Fibroblast of villous mesenchyme (primary cell): ENCODE data around the gene PYGB. TPM values are rescaled to one million over a fixed set of nuclear protein-coding genes. Genes with fewer than 3 reads are reported as not detected.
A peak's percentile ranks its signal among the peaks of the same experiment; 100 is the strongest.

ENCODE experiments used
- DNase-seq: peaks from one replicate; pipeline ENCODE4 v3.0.0-alpha.2; 2010; ENCODE audit warnings: low read depth
- H3K4me3 ChIP-seq: 2 replicates; pipeline ENCODE4 v1.5.1; 2011; ENCODE audit warnings: low read depth, mild to moderate bottlenecking, low read length
- total RNA-seq: library from RNA; depleted of rRNA; stranded (reverse); fragments of >200 nt; gene quantifications from 2 replicates; pipeline ENCODE4 v1.2.3, GENCODE V29; 2012
- TF ChIP-seq, protein P1 (sequence below): IDR thresholded peaks from 2 replicates; pipeline ENCODE4 v1.5.1; 2012; ENCODE audit warnings: low read depth, mild to moderate bottlenecking, low read length; ENCODE audit not compliant: insufficient read depth

The PYGB gene
- total RNA-seq, 1 donor: 110 TPM

GRCh38 chr20:25250508-25250907, 2.6 kb downstream of the PYGB start:
- peak; percentile 64 for DNase-seq
- peak overlapping the region; percentile 14 for H3K4me3 ChIP-seq
- TF ChIP-seq, protein P1, sequence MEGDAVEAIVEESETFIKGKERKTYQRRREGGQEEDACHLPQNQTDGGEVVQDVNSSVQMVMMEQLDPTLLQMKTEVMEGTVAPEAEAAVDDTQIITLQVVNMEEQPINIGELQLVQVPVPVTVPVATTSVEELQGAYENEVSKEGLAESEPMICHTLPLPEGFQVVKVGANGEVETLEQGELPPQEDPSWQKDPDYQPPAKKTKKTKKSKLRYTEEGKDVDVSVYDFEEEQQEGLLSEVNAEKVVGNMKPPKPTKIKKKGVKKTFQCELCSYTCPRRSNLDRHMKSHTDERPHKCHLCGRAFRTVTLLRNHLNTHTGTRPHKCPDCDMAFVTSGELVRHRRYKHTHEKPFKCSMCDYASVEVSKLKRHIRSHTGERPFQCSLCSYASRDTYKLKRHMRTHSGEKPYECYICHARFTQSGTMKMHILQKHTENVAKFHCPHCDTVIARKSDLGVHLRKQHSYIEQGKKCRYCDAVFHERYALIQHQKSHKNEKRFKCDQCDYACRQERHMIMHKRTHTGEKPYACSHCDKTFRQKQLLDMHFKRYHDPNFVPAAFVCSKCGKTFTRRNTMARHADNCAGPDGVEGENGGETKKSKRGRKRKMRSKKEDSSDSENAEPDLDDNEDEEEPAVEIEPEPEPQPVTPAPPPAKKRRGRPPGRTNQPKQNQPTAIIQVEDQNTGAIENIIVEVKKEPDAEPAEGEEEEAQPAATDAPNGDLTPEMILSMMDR: no peak

DNA sequence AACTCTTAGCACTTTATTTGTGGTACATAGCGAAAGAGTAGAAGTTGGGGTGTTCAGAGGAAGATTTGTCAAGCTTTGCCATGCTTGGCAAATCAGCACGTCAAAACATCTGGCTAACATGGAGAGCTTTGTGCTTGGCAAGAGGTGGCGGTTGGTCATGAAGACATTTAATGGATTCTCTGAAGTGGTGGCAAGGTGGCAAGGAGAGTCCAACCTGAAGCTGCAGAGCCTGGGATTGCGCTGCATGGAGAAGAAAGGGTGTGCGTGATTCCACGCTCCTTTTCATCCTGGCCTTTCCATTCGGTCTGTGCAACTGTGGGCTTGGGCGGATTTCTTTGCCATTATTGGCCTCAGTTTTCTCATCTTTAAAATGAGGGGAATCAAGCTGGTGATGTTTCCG, 3.1 kb downstream of the PYGB start:
- no peak for DNase-seq
- TF ChIP-seq, protein P1: no peak
- peak overlapping the region; percentile 9 for H3K4me3 ChIP-seq

DNA sequence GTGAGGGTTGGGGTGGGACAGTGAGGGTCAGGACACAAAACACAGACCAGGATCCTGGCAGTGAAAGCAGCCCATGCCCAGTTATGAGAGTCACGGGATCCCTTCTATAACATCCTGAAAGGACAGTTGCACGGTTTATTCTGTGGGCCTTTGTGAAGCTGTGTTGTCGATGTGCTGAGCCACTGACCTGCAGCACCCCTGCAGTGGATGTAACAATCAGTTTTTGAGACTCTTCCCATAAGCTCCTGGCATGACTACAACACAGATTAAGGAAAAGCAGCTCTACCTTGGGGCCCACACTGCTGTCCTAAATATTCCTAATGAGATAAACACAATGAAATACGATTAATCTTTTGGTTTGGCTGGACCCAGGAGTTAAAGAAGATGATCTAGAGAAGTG, 3.7 kb downstream of the PYGB start:
- DNase-seq: no peak
- TF ChIP-seq, protein P1: no peak
- no peak overlapping the region for H3K4me3 ChIP-seq

DNA sequence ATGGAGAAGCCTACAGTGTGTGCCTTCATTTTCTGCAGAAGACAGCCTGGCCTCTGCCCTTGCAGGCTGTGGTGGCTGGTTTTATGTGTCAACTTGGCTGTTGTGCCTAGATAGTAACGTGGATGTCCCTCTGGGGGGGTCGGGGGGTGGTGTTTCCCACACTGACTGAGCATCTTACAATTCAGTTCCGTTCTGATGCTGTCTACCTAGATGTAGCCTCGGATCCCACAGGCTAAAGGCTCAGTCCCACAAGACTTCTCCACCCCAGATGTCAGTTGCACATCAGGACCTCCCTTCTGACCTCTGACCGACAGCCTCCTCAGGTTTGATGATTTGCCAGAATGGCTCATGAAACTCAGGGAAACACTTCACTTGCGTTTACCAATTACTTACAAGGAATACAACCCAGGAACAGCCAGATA, 4.4 kb downstream of the PYGB start:
- no peak for DNase-seq
- TF ChIP-seq, protein P1: no peak
- H3K4me3 ChIP-seq: no peak overlapping the region

- TF ChIP-seq, protein P1: no peak
- DNase-seq: no peak
- no peak overlapping the region for H3K4me3 ChIP-seq
Measured at GRCh38 chr20:25252686-25253421, 5.0 kb downstream of the PYGB start.

- peak; percentile 64 for DNase-seq
- TF ChIP-seq, protein P1: no peak
- no peak overlapping the region for H3K4me3 ChIP-seq
Measured at GRCh38 chr20:25253606-25254275, 5.9 kb downstream of the PYGB start.

DNA sequence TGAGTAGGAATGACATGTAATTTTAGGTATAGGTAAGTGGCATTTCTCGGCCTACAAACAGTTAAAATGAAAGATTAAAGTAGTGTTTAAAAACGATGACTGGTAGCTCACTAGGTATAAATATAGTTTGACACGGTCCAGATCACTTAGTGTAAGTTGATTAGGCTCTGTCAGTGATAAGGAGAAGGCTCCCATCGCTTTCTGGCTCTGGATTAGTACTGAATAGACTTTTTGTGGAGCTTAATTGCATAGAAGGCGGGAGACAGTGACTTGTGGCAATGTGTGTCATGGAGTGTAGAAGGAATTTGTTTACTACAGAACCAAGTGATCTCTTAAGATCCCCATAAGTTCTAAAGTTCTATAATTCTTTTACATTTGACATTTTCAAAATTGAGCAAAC, 6.7 kb downstream of the PYGB start:
- no peak for DNase-seq
- TF ChIP-seq, protein P1: no peak
- H3K4me3 ChIP-seq: no peak overlapping the region
